Stimulated activated CD4-positive, alpha-beta T cell treated with anti-CD3 and anti-CD28 coated beads, Interleukin-15, amount 100 ng/mL, for 1 hour (primary cell): ENCODE measurements around the gene BRD1.

Experiments used
- DNase-seq, 2 donors: peaks; one replicate each; pipeline ENCODE4 v3.0.0-alpha.2; 2020; ENCODE audit warnings: low read depth in 1 of 2, low spot score in 1 of 2

BRD1 gene

GRCh38 chr22:49803737-49804375 is 23.8 kb downstream of the BRD1 start:
- DNase-seq: no peak

- no peak for DNase-seq
Observed at GRCh38 chr22:49803134-49803533, 24.5 kb downstream of the BRD1 start.

- no peak for DNase-seq
Observed at GRCh38 chr22:49801391-49802060, 26.1 kb downstream of the BRD1 start.

GRCh38 chr22:49800408-49801238 is 27.1 kb downstream of the BRD1 start:
- no peak for DNase-seq

- no peak for DNase-seq
Observed at GRCh38 chr22:49799431-49800075, 28.1 kb downstream of the BRD1 start.

GRCh38 chr22:49798486-49799151 is 29.1 kb downstream of the BRD1 start:
- DNase-seq: no peak

- no peak for DNase-seq
Observed at GRCh38 chr22:49797706-49798105, 30.0 kb downstream of the BRD1 start.

- no peak for DNase-seq
Observed at GRCh38 chr22:49796596-49797270, 30.9 kb downstream of the BRD1 start.

- no peak for DNase-seq
Observed at GRCh38 chr22:49795521-49795920, 32.2 kb downstream of the BRD1 start.

GRCh38 chr22:49793871-49794270 is 33.8 kb downstream of the BRD1 start:
- no peak for DNase-seq

- no peak for DNase-seq
Observed at GRCh38 chr22:49793296-49793695, 34.4 kb downstream of the BRD1 start.

GRCh38 chr22:49792107-49792506 is 35.6 kb downstream of the BRD1 start:
- no peak for DNase-seq

GRCh38 chr22:49791682-49792081 is 36.0 kb downstream of the BRD1 start:
- DNase-seq: no peak

GRCh38 chr22:49790912-49791311 is 36.8 kb downstream of the BRD1 start:
- no peak for DNase-seq

- DNase-seq: peak in 1 of 2 donors; percentile 18
Observed at GRCh38 chr22:49789289-49790141, 38.2 kb downstream of the BRD1 start.

GRCh38 chr22:49788504-49788903 is 39.2 kb downstream of the BRD1 start:
- DNase-seq: no peak

GRCh38 chr22:49787861-49788260 is 39.8 kb downstream of the BRD1 start:
- no peak for DNase-seq

GRCh38 chr22:49786976-49787706 is 40.5 kb downstream of the BRD1 start:
- no peak for DNase-seq
